OCI-LY1 (cell line): ENCODE data around the gene TDRD10.

ENCODE experiments used
- H2AFZ ChIP-seq: fragments of 200-600 bp; sonication (generic), shearing (Covaris generic); 2 replicates; pipeline ENCODE4 v1.6.0; 2014; ENCODE audit warnings: antibody characterized with exemption, mild to moderate bottlenecking, low read length
- H3F3A ChIP-seq: fragments of 200-600 bp; sonication (generic), shearing (Covaris generic); 2 replicates; pipeline ENCODE4 v1.6.0; 2014; ENCODE audit warnings: mild to moderate bottlenecking, antibody characterized with exemption, low read length, moderate library complexity; ENCODE audit not compliant: insufficient read depth
- H3K27ac ChIP-seq: fragments of 200-600 bp; sonication (generic); 2 replicates; pipeline ENCODE4 v1.5.1; 2014; ENCODE audit warnings: low read length, mixed run types, mild to moderate bottlenecking, low read depth; ENCODE audit not compliant: poor library complexity, severe bottlenecking
- H3K27me3 ChIP-seq: fragments of 200-600 bp; sonication (generic); 2 replicates; pipeline ENCODE4 v1.6.0; 2014; ENCODE audit warnings: antibody characterized with exemption, mild to moderate bottlenecking, low read length, moderate library complexity; ENCODE audit not compliant: insufficient read depth
- H3K36me3 ChIP-seq: fragments of 200-600 bp; sonication (generic); 2 replicates; pipeline ENCODE4 v1.6.1; 2014; ENCODE audit warnings: mild to moderate bottlenecking, antibody characterized with exemption, low read length, moderate library complexity, mixed read lengths; ENCODE audit not compliant: insufficient read depth
- H3K4me1 ChIP-seq: fragments of 200-600 bp; sonication (generic); 2 replicates; pipeline ENCODE4 v1.5.1; 2014; ENCODE audit warnings: mild to moderate bottlenecking, low read length, moderate library complexity; ENCODE audit not compliant: insufficient read depth, severe bottlenecking
- H3K4me2 ChIP-seq: fragments of 200-600 bp; sonication (generic), shearing (Covaris generic); 2 replicates; pipeline ENCODE4 v1.6.1; 2014; ENCODE audit warnings: low read length
- H3K4me3 ChIP-seq: fragments of 200-600 bp; sonication (generic); 2 replicates; pipeline ENCODE4 v1.5.1; 2014; ENCODE audit warnings: low read length, low read depth, mild to moderate bottlenecking, mixed read lengths; ENCODE audit not compliant: poor library complexity, severe bottlenecking
- H3K79me2 ChIP-seq: fragments of 200-600 bp; shearing (Covaris generic); 2 replicates; pipeline ENCODE4 v1.6.1; 2016; ENCODE audit warnings: mixed run types, low read length, mixed read lengths; ENCODE audit not compliant: insufficient read depth
- H3K9ac ChIP-seq: fragments of 200-600 bp; sonication (generic), shearing (Covaris generic); 2 replicates; pipeline ENCODE4 v1.6.1; 2014; ENCODE audit warnings: mild to moderate bottlenecking, low read length, mixed read lengths
- H3K9me2 ChIP-seq: fragments of 200-600 bp; sonication (generic), shearing (Covaris generic); 2 replicates; pipeline ENCODE4 v1.6.1; 2014; ENCODE audit warnings: low read depth, mild to moderate bottlenecking, low read length, mixed read lengths
- H3K9me3 ChIP-seq: fragments of 200-600 bp; shearing (Covaris generic); 2 replicates; pipeline ENCODE4 v1.6.1; 2014; ENCODE audit warnings: low read length, mixed read lengths
- H4K20me1 ChIP-seq: fragments of 200-600 bp; sonication (generic), shearing (Covaris generic); 2 replicates; pipeline ENCODE4 v1.6.0; 2016; ENCODE audit warnings: mild to moderate bottlenecking, low read length; ENCODE audit not compliant: insufficient read depth
- CTCF ChIP-seq: fragments of 200-600 bp; sonication (generic), shearing (Covaris generic); IDR thresholded peaks from 2 replicates; pipeline ENCODE4 v1.5.1; 2017; ENCODE audit warnings: mild to moderate bottlenecking, antibody characterized with exemption, low read length, moderate library complexity, mixed read lengths
- EZH2 ChIP-seq: fragments of 200-600 bp; sonication (generic), shearing (Covaris generic); IDR thresholded peaks from 2 replicates; pipeline ENCODE4 v1.8.0; 2017; ENCODE audit warnings: borderline replicate concordance, mixed run types, mild to moderate bottlenecking, antibody characterized with exemption, low read length, moderate library complexity, mixed read lengths

The TDRD10 gene

DNA sequence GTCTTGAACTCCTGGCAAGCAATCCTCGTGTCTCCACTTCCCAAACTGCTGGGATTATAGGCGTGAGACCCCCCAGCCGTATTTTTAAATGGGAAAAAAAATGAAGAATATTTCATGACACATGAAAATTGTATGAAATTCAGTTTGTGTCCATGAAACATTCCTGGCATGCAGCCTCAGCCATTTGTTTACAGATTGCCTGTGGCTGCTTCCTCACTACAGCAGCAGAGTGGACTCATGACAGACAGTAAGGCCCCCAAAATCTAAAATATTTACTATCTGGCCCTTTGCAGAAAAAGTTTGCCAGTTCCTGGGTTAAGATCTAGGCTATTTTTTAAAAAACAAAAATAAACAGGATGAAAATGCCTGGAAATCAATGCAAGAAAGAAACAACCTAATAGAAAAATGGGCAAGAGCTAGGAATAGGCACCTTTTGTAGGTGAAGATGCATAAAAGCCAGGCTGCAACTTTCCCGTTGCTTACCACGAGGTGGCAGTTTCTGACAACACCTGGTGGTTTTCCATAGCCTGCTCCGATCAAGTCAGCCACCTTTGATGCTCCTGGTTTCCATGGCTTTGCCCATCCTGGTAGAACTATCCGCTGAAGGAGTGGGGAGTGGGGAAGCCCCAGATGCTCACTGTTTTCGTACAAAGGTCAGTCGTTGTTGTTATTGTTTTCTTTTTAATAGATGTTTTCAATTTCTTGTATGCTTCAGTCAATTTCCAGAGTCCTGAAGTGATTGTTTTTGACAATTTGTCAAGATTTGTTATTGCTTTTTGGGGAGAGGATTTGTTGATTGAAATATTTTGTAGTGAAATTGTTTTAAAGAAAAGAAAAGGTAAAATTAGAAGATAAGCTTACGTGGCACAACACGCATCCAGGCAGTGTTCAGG is 32.2 kb downstream of the TDRD10 start:
- H4K20me1 ChIP-seq = no peaks in the 10 kb centered on the region
- peaks cover 6% of the 10 kb centered on the region for H3K27me3 ChIP-seq
- no peaks in the 10 kb centered on the region for H3K4me1 ChIP-seq
- H3K9ac ChIP-seq = no peak overlapping the region
- H3K36me3 ChIP-seq = no peaks in the 10 kb centered on the region
- no peak for TF ChIP-seq EZH2
- TF ChIP-seq CTCF = peak; percentile 59; the same call in 1 of the 2 replicates
- no peak overlapping the region for H2AFZ ChIP-seq
- H3K4me3 ChIP-seq = no peak overlapping the region
- H3K4me2 ChIP-seq = no peak overlapping the region
- H3K9me3 ChIP-seq = no peaks in the 10 kb centered on the region
- H3K79me2 ChIP-seq = no peaks in the 10 kb centered on the region
- no peaks in the 10 kb centered on the region for H3K9me2 ChIP-seq
- H3K27ac ChIP-seq = no peak overlapping the region
- H3F3A ChIP-seq = no peaks in the 10 kb centered on the region

DNA sequence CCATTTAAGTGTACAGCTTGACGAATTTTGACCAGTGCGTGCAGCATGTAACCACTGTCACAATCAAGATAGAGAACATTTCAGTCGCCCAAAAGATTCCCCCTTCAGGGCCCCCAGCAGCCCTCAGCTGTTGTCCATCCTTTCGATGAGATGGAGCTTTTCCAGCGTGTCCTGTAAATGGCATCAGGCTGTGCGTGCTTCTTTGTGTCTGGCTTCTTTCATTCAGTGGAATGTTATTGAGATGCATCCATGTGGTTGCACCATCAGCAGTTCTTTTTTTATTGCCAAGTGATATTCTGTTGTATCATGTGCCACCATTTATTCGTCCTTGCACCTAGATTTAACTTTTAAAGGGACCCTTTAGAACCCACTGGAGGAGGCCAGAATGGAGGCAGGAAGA is 34.6 kb downstream of the TDRD10 start:
- Histone ChIP-seq H3K4me2 (no peak overlapping the region), H3K27me3 (peaks cover 6% of the 10 kb centered on the region), H2AFZ (no peak overlapping the region), H3K9me3 (no peaks in the 10 kb centered on the region), H3K4me1 (no peaks in the 10 kb centered on the region), H3K27ac (no peak overlapping the region), H3K79me2 (no peaks in the 10 kb centered on the region), H3K36me3 (no peaks in the 10 kb centered on the region), H3K4me3 (no peak overlapping the region), H3K9ac (no peak overlapping the region), H3K9me2 (no peaks in the 10 kb centered on the region), H3F3A (no peaks in the 10 kb centered on the region), H4K20me1 (no peaks in the 10 kb centered on the region)
- TF ChIP-seq CTCF (no peak), EZH2 (no peak)

- Histone ChIP-seq H3K79me2 (no peaks in the 10 kb centered on the region), H3K9me3 (no peaks in the 10 kb centered on the region), H3F3A (no peaks in the 10 kb centered on the region), H3K4me1 (no peaks in the 10 kb centered on the region), H3K4me2 (no peak overlapping the region), H4K20me1 (no peaks in the 10 kb centered on the region), H3K27ac (no peak overlapping the region), H3K9me2 (no peaks in the 10 kb centered on the region), H3K9ac (no peak overlapping the region), H3K4me3 (no peak overlapping the region), H3K36me3 (no peaks in the 10 kb centered on the region), H3K27me3 (peaks cover 6% of the 10 kb centered on the region), H2AFZ (no peak overlapping the region)
- TF ChIP-seq CTCF (no peak), EZH2 (no peak)
Measured at GRCh38 chr1:154539486-154540483, 37.8 kb downstream of the TDRD10 start.
